ENCODE measurements around the gene NRDC.
"Not testable (repeated sequence)": the region's sequence is repeated elsewhere in the genome, so short reads cannot be mapped to it uniquely, and the experiment has no call there.

The NRDC gene

GRCh38 chr1:51877434-51878307 is 856 bp downstream of the NRDC start:
- DNase-seq (ENCODE audit: low spot score): no peak

DNA sequence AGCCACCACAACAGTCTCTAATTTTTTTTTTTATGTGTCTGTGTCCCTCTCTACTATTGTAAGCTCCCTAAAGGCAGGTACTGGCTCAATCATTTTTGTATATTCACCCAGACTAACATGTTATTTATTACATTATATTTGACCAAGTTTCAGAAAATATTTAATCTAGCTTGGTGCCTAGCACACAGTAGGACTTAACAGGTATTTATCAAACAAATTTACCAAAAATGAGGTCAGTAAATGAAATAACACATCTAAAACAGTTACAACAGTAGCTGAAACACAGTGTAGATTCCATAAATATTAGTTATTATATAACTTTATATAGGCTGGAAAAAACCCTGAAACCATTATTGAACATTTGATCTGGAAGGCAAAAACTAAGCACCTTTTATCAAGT is 2.7 kb downstream of the NRDC start:
- DNase-seq (ENCODE audit: low spot score): no peak

GRCh38 chr1:51875291-51875772 is 3.2 kb downstream of the NRDC start:
- no peak for DNase-seq (ENCODE audit: low spot score)

GRCh38 chr1:51873270-51873669 is 5.3 kb downstream of the NRDC start:
- not testable (repeated sequence) for DNase-seq (ENCODE audit: low spot score)

GRCh38 chr1:51871351-51871975 is 7.1 kb downstream of the NRDC start:
- no peak for DNase-seq (ENCODE audit: low spot score)

- no peak for DNase-seq (ENCODE audit: low spot score)
Observed at GRCh38 chr1:51870603-51871350, 7.8 kb downstream of the NRDC start.

- no peak for DNase-seq (ENCODE audit: low spot score)
Observed at GRCh38 chr1:51867479-51868232, 10.9 kb downstream of the NRDC start.

DNA sequence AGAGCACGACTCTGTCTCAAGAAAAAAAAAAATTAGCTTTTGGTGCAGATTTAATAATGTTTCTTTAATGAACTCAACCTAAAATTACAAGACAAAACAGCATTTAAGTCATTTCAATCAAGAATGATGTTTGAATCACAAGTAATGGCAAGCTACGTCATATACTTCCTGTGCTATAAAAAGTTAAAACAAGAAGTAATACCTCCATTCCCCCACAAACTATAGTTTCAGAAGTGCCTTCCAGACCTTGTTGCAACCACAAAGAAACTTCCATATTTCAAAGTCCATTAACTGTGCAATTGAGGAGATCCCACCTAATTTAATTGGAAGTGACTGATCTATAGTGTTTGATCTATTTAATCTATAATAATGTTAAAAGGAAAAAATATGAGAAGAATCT is 15.1 kb downstream of the NRDC start:
- DNase-seq (ENCODE audit: low spot score): no peak

DNA sequence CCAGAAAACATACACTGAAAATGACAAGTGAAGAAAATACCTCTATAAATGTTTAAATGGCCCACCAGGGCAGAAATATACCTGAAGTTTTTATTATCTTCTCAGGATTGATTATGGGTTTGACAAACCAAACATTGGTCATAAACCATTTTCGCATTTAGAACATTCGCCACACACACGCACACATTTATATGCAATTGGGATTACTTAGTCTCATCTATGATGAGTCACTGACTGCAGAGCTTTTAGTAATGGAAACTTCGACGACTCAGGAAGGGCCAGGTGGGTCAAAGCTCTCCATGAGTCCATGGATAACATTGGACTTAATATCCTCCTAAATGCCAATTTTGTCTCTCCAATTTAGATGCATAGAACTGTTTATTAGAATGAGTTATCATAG is 16.9 kb downstream of the NRDC start:
- DNase-seq (ENCODE audit: low spot score): no peak

GRCh38 chr1:51859735-51860134 is 18.8 kb downstream of the NRDC start:
- no peak for DNase-seq (ENCODE audit: low spot score)

- DNase-seq (ENCODE audit: low spot score): no peak
Observed at GRCh38 chr1:51859333-51859732, 19.2 kb downstream of the NRDC start.

GRCh38 chr1:51858892-51859291 is 19.6 kb downstream of the NRDC start:
- DNase-seq (ENCODE audit: low spot score): no peak

- DNase-seq (ENCODE audit: low spot score): no peak
Observed at GRCh38 chr1:51856745-51857144, 21.8 kb downstream of the NRDC start.

GRCh38 chr1:51855624-51856023 is 22.9 kb downstream of the NRDC start:
- DNase-seq (ENCODE audit: low spot score): no peak

DNA sequence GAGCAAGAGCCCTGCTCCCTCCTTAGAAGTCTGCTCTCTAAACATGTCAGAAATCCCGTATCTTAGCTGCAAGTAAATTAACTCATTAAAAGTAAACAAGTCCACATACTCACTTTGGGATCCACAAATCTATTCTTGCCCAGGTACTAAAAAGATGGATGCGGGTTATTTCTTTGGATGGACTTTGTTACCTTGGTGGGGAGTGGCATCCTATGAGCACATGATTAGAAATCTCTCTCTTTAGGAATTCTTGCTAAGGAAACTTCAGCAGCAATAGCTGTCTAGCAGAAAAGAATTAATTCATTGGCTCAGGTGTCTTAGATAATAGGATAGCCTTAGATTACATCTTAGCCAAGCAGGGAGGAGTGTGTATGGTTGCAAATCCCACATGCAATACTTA is 25.2 kb downstream of the NRDC start:
- no peak for DNase-seq (ENCODE audit: low spot score)

- no peak for DNase-seq (ENCODE audit: low spot score)
Observed at GRCh38 chr1:51851882-51852396, 26.6 kb downstream of the NRDC start.

GRCh38 chr1:51850420-51851223 is 27.9 kb downstream of the NRDC start:
- DNase-seq (ENCODE audit: low spot score): no peak

DNA sequence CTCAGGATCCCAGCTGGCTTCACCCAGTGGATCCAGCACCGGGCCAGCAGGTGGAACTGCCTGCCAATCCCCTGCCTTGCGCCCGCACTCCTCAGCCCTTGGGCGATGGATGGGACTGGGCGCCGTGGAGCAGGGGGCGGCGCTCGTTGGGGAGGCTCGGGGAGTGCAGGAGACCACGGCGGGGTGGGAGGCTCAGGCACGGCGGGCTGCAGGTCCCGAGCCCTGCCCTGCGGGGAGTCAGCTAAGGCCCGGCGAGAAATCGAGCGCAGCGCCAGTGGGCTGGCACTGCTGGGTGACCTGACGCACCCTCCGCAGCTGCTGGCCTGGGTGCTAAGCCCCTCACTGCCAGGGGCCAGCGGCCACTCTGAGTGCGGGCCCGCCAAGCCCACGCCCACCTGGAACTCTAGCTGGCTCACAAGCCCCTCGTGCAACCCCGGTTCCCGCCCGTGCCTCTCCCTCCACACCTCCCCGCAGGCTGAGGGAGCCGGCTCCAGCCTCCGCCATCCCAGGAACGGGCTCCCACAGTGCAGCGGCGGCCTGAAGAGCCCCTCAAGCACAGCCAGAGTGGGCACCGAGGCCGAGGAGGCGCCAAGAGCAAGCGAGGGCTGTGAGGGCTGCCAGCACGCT is 31.1 kb downstream of the NRDC start:
- DNase-seq (ENCODE audit: low spot score): no peak

DNA sequence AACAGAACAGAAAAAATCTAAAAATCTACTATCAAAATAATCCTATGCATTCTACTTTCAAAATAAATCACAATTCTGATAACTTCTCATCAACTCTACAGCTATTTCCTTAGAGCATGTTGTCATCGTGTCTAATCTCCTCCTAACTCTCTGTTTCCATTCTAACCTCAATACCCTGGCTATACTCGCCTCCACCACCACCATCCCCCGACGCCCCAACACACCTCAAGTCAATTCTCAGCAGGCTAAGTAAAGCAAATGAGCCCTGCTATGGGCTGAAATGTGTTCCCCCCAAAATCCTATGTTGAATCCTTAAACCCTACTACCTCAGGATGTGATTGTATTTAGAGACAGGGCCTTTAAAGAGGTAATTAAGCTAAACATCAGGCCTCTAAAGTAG is 34.6 kb downstream of the NRDC start:
- no peak for DNase-seq (ENCODE audit: low spot score)

- no peak for DNase-seq (ENCODE audit: low spot score)
Observed at GRCh38 chr1:51842261-51842660, 36.3 kb downstream of the NRDC start.
